Skeletal muscle cell (primary cell): Measurements from ENCODE around the gene ASIC2.

ENCODE experiments used
- DNase-seq: peaks from one replicate; pipeline ENCODE4 v3.0.0-alpha.2; 2010; ENCODE audit warnings: low read depth
- H3K4me3 ChIP-seq: 2 replicates; pipeline ENCODE4 v1.5.1; 2011; ENCODE audit warnings: low read depth, mild to moderate bottlenecking, control low read depth, low read length, moderate library complexity

Gene ASIC2

GRCh38 chr17:33291248-33292200 lies 1.6 kb downstream of the ASIC2 start:
- peak overlapping the region; percentile 29 for H3K4me3 ChIP-seq
- no peak for DNase-seq

DNA sequence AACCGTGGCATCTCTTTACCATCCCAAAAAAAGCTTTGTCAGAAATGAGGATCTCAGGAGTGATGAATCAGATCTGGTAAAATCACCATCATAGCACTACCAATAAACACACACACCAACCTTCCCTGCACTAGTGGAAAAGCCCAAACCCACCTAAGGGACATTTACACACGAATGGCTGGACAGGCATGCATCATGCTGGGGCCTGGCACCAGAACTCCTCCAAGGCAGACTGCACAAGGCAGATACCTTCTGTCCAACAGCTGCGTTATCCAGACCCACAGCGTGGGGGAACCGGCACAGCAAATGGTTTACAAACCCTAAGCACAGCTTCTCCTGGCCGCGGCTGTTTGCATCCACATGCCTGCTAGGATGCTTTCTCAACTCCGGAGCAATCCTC lies 2.8 kb downstream of the ASIC2 start:
- no peak for DNase-seq

GRCh38 chr17:33288954-33289353 lies 4.1 kb downstream of the ASIC2 start:
- no peak for DNase-seq
- no peak overlapping the region for H3K4me3 ChIP-seq

More for the DNA sequence above, 2.8 kb downstream of the ASIC2 start:
- no peak overlapping the region for H3K4me3 ChIP-seq

- no peak overlapping the region for H3K4me3 ChIP-seq
Observed at GRCh38 chr17:33287096-33287725, 5.9 kb downstream of the ASIC2 start.

DNA sequence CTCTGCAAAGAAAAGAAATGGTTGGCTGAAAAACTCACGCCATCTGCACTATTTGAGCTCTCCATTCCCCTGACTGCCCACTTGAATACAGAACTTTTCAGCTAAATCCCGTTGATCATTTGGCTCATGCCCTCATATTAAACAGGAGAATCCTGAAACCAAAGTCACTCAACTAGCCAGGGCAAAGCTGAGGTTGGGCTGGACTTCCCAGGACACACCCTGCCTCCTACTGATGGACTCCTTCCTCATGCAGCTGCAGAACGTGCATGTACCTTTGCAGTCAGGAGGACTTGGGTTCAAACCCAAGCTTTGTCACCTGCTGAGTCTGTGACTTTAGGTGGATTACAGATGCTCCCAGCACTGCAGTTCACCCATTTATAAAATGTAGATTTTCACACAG lies 7.7 kb downstream of the ASIC2 start:
- no peak for DNase-seq
- H3K4me3 ChIP-seq, result no peak overlapping the region

More at GRCh38 chr17:33287096-33287725, 5.9 kb downstream of the ASIC2 start:
- no peak for DNase-seq

DNA sequence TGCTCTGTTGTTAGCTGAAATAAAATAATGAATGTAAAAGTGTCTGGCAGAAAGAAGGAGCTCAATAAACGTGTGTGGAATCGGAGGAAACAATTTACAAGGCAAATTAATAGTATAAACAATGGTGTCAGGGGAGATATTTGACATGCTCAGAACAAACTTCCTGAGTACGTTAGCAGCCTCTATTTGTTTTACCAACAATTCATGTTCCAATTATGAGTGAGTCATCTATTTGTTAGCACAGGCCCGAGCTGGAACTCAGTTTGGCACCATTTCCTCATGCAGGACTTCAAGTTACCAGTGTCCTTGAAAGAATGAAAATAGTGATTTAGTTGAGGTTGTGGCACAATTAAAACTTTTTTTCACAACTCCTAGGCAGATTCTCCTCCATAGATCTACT lies 9.1 kb downstream of the ASIC2 start:
- H3K4me3 ChIP-seq, result no peak overlapping the region

GRCh38 chr17:33280162-33280943 lies 12.7 kb downstream of the ASIC2 start:
- H3K4me3 ChIP-seq, result no peak overlapping the region
- DNase-seq, result no peak

More for the DNA sequence above, 9.1 kb downstream of the ASIC2 start:
- peak; percentile 65 for DNase-seq

GRCh38 chr17:33277436-33278100 lies 15.5 kb downstream of the ASIC2 start:
- DNase-seq, result peak; percentile 19
- H3K4me3 ChIP-seq, result no peak overlapping the region

GRCh38 chr17:33273743-33274410 lies 19.2 kb downstream of the ASIC2 start:
- DNase-seq, result no peak

DNA sequence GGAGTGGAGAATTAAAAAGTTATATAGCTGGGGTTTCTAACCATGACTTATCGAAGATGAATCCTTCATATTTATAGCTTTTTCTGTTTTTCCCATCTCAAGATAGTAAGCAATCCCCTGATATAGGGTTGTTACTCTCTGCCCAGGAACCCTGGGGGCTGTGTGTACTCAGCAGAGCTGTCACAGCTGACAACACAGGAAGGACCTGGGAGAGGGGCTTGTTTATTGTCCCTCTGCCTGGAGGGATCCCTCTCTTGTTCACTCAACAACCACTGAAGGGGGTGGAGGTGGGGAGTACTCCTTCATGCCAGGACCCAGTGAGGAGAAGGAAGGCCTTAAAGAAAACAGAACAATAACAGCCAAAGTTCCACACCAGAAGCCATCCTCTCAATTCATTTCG lies 19.8 kb downstream of the ASIC2 start:
- H3K4me3 ChIP-seq, result no peak overlapping the region
- no peak for DNase-seq

More at GRCh38 chr17:33273743-33274410, 19.2 kb downstream of the ASIC2 start:
- no peak overlapping the region for H3K4me3 ChIP-seq

DNA sequence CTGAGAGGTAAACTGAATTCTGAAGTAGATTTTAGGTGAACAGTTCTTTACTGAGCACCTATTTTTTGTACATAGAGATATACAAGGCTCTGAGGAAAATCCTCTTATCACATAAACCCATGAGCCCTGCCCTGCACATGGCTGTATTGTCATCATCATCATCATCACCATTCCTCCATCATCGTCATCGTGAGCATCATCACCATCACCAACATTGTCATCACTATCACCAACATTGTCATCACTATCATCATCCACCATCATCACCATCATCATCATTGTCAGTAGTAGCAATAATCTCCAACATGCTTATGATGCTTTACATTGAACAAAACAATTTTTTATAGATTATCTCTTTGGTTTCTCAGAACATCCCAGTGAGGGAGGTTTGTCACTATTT lies 20.7 kb downstream of the ASIC2 start:
- no peak for DNase-seq
- no peak overlapping the region for H3K4me3 ChIP-seq

DNA sequence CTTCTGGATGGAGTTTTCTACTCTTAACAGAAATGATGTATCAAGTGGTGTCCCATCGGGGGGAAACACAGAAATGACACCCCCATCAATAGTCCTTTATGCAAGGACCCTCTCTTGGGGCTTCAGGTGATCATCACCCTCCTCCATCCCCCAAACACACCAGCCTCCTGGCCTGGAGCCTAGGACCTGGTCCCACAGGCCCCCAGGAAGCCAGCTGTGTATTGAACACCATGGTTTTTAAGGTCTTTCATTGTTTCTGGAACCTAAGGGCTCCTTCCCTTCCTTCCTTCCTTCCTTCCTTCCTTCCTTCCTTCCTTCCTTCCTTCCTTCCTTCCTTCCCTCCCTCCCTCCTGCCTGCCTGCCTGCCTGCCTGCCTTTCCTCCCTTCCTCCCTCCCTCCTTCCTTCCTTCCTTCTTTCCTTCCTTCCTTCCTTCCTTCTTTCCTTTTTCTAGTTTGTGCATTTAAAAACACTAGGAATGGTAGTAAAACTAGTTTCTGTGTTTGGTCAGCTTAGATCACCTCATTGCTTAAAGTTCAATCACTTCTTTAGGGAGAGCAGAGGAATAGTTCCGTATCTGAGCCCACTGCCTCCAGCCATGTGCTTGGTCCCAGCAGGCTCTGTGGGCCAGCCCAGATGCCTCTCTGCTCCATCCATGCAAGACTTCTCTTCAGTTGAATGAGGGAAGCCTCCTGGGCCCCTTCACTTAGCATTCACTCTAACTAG lies 23.6 kb downstream of the ASIC2 start:
- no peak overlapping the region for H3K4me3 ChIP-seq
- DNase-seq, result no peak

GRCh38 chr17:33267851-33268548 lies 25.1 kb downstream of the ASIC2 start:
- DNase-seq, result no peak
- H3K4me3 ChIP-seq, result no peak overlapping the region

DNA sequence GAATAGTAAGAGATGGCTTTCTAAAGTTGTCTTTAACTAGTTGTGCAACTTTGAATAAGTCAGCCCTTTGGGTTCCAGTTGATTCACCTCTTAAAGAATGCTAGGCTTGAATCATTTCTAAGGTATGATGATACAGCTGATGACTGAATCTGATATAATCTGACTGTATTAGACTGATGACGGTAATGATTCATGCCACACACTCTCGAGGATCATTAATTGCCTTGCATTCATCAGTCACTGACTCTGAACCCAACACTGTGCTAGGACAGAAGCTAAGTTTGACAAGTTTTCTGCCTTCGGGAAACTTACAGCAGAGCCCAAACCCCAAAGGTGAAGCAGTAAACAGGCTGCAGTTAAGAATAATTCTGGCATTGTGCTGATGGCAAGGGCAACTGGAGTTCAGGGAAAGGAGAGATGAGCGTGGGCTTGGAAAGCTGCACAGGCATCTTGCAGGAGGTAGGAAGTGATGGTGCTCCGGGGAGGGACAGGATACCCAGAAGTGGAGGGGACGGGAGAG lies 25.8 kb downstream of the ASIC2 start:
- DNase-seq, result peak; percentile 79
- H3K4me3 ChIP-seq, result no peak overlapping the region

DNA sequence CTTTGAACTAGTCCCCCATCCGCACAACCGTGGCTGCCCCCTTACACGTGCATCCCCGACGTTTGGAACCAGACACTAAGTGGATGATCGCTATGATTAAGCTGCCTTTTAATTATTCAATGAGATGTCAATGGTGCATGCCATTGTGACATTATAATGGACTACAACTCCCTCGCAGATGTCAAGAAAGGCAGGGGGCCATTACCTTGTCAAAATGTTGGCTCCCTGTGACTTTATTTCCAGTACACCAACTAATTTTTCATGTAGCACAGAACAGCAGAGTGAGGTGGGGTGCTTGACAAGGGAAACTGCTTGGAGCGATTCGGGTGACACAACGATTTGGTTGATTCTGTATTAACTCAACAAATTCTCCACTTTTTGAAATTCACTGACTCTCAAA lies 26.5 kb downstream of the ASIC2 start:
- DNase-seq, result no peak
- no peak overlapping the region for H3K4me3 ChIP-seq

GRCh38 chr17:33266116-33266515 lies 27.0 kb downstream of the ASIC2 start:
- no peak overlapping the region for H3K4me3 ChIP-seq
- DNase-seq, result no peak

- DNase-seq, result no peak
- H3K4me3 ChIP-seq, result no peak overlapping the region
Observed at GRCh38 chr17:33263396-33263795, 29.7 kb downstream of the ASIC2 start.
